Astrocyte of the spinal cord (primary cell): ENCODE measurements around the gene SRSF11.

Experiments
- DNase-seq: peaks from one replicate; pipeline ENCODE4 v3.0.0; 2011; ENCODE audit warnings: low read depth, low spot score
- H3K4me3 ChIP-seq: 2 replicates; pipeline ENCODE4 v1.5.1; 2011; ENCODE audit warnings: low read depth, mild to moderate bottlenecking, low read length, moderate library complexity
- in situ Hi-C: cut with HindIII; loops from 2 replicates; pipeline ENCODE4 v1.10.0; 2017; ENCODE audit warnings: low sequenced_read_pairs
- TF ChIP-seq, protein P1 (sequence below): IDR thresholded peaks from 2 replicates; pipeline ENCODE4 v1.5.1; 2012; ENCODE audit warnings: low read depth, mild to moderate bottlenecking, low read length, inconsistent platforms

SRSF11 gene

DNA sequence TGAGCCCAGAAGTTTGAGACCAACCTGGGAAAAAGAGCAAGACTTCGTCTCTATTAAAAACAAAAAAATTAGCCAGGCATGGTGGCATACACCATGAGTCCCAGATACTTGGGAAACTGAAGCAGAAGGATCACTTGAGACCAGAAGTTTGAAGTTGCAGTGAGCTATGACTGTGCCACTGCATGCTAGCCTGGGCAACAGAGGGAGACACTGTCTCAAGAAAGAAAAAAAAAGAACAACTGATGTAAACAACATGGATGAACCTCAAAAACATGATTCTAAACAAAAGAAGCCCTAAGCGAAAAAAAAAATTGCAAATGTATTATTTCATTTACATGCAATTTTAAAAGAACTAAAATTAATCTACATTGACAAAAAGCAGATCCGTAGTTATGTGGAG is 24.8 kb upstream of the SRSF11 start:
- TF ChIP-seq, protein P1, sequence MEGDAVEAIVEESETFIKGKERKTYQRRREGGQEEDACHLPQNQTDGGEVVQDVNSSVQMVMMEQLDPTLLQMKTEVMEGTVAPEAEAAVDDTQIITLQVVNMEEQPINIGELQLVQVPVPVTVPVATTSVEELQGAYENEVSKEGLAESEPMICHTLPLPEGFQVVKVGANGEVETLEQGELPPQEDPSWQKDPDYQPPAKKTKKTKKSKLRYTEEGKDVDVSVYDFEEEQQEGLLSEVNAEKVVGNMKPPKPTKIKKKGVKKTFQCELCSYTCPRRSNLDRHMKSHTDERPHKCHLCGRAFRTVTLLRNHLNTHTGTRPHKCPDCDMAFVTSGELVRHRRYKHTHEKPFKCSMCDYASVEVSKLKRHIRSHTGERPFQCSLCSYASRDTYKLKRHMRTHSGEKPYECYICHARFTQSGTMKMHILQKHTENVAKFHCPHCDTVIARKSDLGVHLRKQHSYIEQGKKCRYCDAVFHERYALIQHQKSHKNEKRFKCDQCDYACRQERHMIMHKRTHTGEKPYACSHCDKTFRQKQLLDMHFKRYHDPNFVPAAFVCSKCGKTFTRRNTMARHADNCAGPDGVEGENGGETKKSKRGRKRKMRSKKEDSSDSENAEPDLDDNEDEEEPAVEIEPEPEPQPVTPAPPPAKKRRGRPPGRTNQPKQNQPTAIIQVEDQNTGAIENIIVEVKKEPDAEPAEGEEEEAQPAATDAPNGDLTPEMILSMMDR: no peak
- in situ Hi-C loops: no loop called here
- no peak overlapping the region for H3K4me3 ChIP-seq
- no peak for DNase-seq

DNA sequence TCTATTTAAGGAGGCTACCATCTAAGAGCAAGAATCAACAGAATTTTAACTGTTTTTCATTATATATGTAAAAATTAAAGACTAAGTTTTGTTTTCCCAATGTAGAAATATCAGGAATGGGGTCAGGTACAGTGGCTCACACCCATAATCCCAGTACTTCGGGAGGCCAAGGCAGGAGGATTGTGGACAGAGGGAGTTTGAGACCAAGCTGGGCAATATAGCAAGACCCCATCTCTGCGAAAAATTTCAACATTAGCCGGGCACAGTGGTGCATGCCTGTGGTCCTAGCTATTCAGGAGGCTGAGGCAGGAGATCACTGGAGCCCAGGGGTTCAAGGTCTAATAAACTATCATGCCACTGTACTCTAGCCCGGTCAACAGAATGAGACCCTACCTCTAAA is 21.1 kb upstream of the SRSF11 start:
- no peak overlapping the region for H3K4me3 ChIP-seq
- no peak for DNase-seq
- TF ChIP-seq, protein P1: no peak
- in situ Hi-C loops: no loop called here

DNA sequence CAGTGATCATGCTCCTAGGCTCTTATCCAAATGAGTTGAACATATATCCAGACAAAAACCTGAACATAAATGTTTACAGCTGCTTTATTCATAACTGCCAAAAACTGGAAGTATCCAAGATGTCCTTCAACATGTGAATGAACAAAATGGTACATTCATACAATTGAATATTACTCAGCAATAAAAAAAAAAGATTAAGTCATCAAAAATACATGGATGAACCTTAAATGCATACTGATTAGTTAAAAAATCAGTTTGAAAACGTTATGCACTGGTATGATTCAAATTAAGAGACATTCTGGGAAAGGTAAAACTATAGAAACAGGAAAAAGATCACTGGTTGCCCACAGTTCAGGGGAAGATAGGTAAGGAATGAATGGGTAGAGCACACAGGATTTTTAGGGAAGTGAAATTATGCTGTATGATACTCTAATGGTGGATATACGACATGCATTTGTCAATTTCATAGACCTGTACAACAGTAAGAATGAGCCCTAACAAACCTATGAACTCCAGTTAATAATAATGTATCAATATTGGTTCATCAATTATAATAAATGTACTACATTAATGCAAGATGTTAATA is 18.9 kb upstream of the SRSF11 start:
- H3K4me3 ChIP-seq: no peak overlapping the region
- no peak for DNase-seq
- TF ChIP-seq, protein P1: no peak
- in situ Hi-C loops: no loop called here

DNA sequence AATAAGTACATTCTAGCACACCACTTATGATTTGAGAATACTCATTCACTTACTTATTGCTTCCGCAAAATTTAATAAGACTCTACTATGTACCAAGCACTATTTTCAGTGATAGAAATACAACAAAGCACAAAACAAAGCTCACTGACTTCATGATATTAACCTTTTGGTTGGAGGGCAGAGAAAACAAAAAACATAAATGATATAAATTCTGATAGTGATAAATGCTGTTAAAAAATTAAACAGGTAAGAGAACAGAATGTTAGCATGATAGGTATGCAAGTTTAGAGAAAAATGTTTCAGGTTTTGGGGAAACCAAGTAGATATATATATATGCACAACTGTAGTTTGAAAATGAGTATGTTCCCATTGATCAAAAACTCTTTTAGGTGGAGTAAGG is 17.0 kb upstream of the SRSF11 start:
- DNase-seq: no peak
- TF ChIP-seq, protein P1: no peak
- peak overlapping the region; percentile 100 for H3K4me3 ChIP-seq
- in situ Hi-C loops: no loop called here

DNA sequence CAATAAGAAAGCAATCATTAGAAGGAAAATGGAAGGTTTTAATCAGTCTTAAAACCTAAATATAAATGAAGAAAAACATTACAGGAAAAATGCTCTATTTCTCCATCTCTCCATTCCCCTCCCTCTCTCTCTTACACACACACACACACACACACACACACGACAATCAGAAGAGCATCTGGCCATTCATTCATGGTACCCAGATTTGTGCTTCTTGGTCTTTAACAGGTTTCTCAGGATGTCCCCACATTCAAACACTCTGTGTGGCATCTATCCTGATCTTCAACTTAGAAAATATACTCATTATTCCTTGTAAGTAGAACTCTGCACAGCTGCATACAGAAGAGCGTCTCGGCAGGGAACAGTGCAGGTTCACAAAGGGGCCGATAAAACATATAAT is 16.6 kb upstream of the SRSF11 start:
- peak overlapping the region; percentile 100 for H3K4me3 ChIP-seq
- TF ChIP-seq, protein P1: no peak
- DNase-seq: peak; percentile 26
- in situ Hi-C loops: no loop called here

DNA sequence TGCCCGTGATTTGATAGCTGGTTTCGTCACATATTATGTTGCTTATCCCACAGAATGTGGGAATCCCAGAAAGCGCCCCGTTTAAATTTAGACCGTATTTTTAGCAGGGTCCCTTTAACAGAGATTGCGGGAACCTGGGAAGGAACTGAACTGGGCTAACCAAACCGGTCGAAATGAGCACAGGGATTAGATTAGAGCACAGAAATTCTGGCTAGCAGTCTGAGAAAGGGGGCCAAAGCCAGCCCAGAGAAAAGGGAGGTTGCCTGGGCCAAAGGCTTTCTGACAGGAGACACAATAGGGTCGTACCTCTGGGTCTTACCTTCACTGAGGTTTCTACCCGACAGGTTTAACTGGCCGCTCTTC is 16.1 kb upstream of the SRSF11 start:
- DNase-seq: no peak
- peak overlapping the region; percentile 100 for H3K4me3 ChIP-seq
- in situ Hi-C loops: no loop called here
- TF ChIP-seq, protein P1: no peak
